Measurements from ENCODE around the gene SCFD2. TPM values are rescaled to one million over a fixed set of nuclear protein-coding genes. Genes with fewer than 3 reads are reported as not detected.

Gene SCFD2
- total RNA-seq, 4 donors from 2014 or later: 24.7 to 49.2 (median 33.9) TPM

GRCh38 chr4:53123171-53123570, 242.7 kb downstream of the SCFD2 start:
- 91 to 95% methylated on average over 2 of the region's 2 CpGs for WGBS, 2 donors
- Histone ChIP-seq H3K27ac (no peak overlapping the region), H3K27me3 (no peaks in the 10 kb centered on the region), H3K4me1 (peaks cover 0 to 51% (median 12%) of the 10 kb centered on the region in 4 donors), H3K36me3 (no peaks in the 10 kb centered on the region), H3K4me3 (no peak overlapping the region), H3K9me3 (no peaks in the 10 kb centered on the region)
- no peak for TF ChIP-seq POLR2A (IDR thresholded peaks at IDR 0.05)
- no peak for DNase-seq (ENCODE audit: low spot score in 2 of 2)

GRCh38 chr4:53122280-53123116, 243.4 kb downstream of the SCFD2 start:
- Histone ChIP-seq H3K4me1 (peaks cover 0 to 48% (median 12%) of the 10 kb centered on the region in 4 donors), H3K4me3 (no peak overlapping the region), H3K27ac (no peak overlapping the region), H3K9me3 (no peaks in the 10 kb centered on the region), H3K36me3 (no peaks in the 10 kb centered on the region), H3K27me3 (no peaks in the 10 kb centered on the region)
- 66 to 75% methylated on average over 10 of the region's 10 CpGs for WGBS, 2 donors
- TF ChIP-seq CTCF (IDR thresholded peaks at IDR 0.05) (no peak), POLR2A (IDR thresholded peaks at IDR 0.05) (no peak), EP300 (IDR thresholded peaks at IDR 0.05) (no peak)
- DNase-seq (ENCODE audit: low spot score in 2 of 2): no peak

DNA sequence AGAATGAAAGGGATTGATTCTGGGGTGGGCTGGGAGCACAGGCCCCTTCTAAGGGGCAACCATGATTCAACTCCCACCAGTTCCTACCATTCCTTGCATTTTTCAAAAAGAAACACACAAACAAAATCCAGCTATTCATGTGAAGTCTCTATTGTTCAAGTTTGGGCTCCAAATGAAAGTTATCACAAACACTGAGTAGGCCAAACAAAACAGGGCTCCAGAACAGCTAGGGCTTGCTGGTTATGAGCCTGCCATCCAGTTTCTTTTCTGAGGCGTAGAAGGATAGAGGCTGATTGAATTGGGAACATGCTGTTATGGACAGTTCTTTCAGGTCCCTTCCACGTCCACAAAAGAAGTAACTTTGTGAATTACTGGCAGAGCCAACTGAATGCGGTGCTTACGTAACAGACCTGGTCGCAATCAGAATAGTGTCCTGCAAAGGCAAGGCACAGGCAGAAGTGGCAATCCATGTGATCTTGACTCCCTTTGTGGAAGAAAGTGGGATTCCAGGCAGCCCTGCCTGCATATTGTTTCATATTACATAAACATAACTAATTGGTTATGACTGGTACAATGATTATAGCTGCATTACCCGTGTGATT, 244.5 kb downstream of the SCFD2 start:
- peak in 1 of 2 donors; percentile 26 for DNase-seq (ENCODE audit: low spot score in 2 of 2)
- no peak overlapping the region for H3K4me3 ChIP-seq
- peaks cover 0 to 56% (median 12%) of the 10 kb centered on the region in 4 donors for H3K4me1 ChIP-seq
- 48 to 61% methylated on average over 6 of the region's 6 CpGs for WGBS, 2 donors
- H3K9me3 ChIP-seq: no peaks in the 10 kb centered on the region
- no peaks in the 10 kb centered on the region for H3K36me3 ChIP-seq
- TF ChIP-seq POLR2A (IDR thresholded peaks at IDR 0.05) (no peak), EP300 (IDR thresholded peaks at IDR 0.05) (peak in 1 of 2 donors; percentile 13)
- H3K27me3 ChIP-seq: no peaks in the 10 kb centered on the region
- H3K27ac ChIP-seq: peak overlapping the region in 2 of 4 donors; percentile 77 to 79

GRCh38 chr4:53120778-53121177, 245.1 kb downstream of the SCFD2 start:
- Histone ChIP-seq H3K36me3 (no peaks in the 10 kb centered on the region), H3K9me3 (no peaks in the 10 kb centered on the region), H3K27ac (peak overlapping the region in 2 of 4 donors; percentile 77 to 79), H3K27me3 (no peaks in the 10 kb centered on the region), H3K4me3 (no peak overlapping the region), H3K4me1 (peaks cover 0 to 59% (median 12%) of the 10 kb centered on the region in 4 donors)
- no peak for TF ChIP-seq CTCF (IDR thresholded peaks at IDR 0.05)
- no peak for TF ChIP-seq EP300 (IDR thresholded peaks at IDR 0.05)
- 55 to 59% methylated on average over 6 of the region's 6 CpGs for WGBS, 2 donors
- peak in 1 of 2 donors; percentile 25 for DNase-seq (ENCODE audit: low spot score in 2 of 2)

DNA sequence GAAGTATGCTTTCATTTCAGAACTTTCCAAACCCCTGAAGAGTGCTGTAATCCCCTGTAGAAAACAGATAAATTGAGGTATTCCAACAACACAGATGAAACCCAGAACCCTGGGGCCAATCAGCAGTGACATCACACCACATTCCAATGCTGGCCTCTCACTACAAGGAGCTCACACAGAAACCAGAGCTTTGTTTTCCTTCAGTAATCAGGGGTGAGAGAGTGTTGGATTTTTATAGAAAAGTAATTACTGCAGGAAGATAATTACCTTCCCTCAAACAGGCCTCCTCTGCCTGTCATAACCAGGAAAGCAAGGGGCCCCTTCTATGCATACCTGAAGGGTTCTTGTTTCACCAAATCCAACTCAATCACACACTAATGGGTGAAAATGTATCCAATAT, 246.2 kb downstream of the SCFD2 start:
- Histone ChIP-seq H3K4me1 (peaks cover 0 to 59% (median 12%) of the 10 kb centered on the region in 4 donors), H3K9me3 (peaks cover 0 to 7% (median 0%) of the 10 kb centered on the region in 4 donors), H3K4me3 (no peak overlapping the region), H3K27ac (peak overlapping the region in 3 of 4 donors; percentile 12 to 77 (median 18)), H3K27me3 (no peaks in the 10 kb centered on the region), H3K36me3 (no peaks in the 10 kb centered on the region)
- peak in 1 of 2 donors; percentile 41 for DNase-seq (ENCODE audit: low spot score in 2 of 2)
- TF ChIP-seq POLR2A (IDR thresholded peaks at IDR 0.05): no peak
- no peak for TF ChIP-seq EP300 (IDR thresholded peaks at IDR 0.05)
- no peak for TF ChIP-seq CTCF (IDR thresholded peaks at IDR 0.05)

GRCh38 chr4:53118676-53119075, 247.2 kb downstream of the SCFD2 start:
- peaks cover 0 to 65% (median 12%) of the 10 kb centered on the region in 4 donors for H3K4me1 ChIP-seq
- no peaks in the 10 kb centered on the region for H3K27me3 ChIP-seq
- no peak overlapping the region for H3K4me3 ChIP-seq
- no peaks in the 10 kb centered on the region for H3K36me3 ChIP-seq
- peaks cover 0 to 7% (median 0%) of the 10 kb centered on the region in 4 donors for H3K9me3 ChIP-seq
- TF ChIP-seq POLR2A (IDR thresholded peaks at IDR 0.05) (no peak), CTCF (IDR thresholded peaks at IDR 0.05) (no peak), EP300 (IDR thresholded peaks at IDR 0.05) (no peak)
- H3K27ac ChIP-seq: no peak overlapping the region
- WGBS, 2 donors: 49 to 57% methylated on average over 3 of the region's 3 CpGs
- no peak for DNase-seq (ENCODE audit: low spot score in 2 of 2)
